Right lobe of liver (tissue), 4 donors: ENCODE results near the gene AMPD2.

ENCODE experiments used
- CTCF ChIP-seq, 4 donors: fragments of 200-600 bp in 3 of 4; fragments of 450-650 bp in 1 of 4; IDR thresholded peaks; one replicate each; pipeline versions ENCODE4 v1.5.1 to v1.8.0; 2016 to 2022; ENCODE audit warnings: antibody characterized with exemption in 4 of 4, mild to moderate bottlenecking in 2 of 4
- POLR2A ChIP-seq: fragments of 450-650 bp; IDR thresholded peaks from one replicate; pipeline ENCODE4 v1.6.1; 2017; ENCODE audit warnings: antibody characterized with exemption, mild to moderate bottlenecking
- donor health status: DM: no; HTN: no; CAD: no.
- donor health status: DM: no; HTN: no; CAD: no.
- donor health status: DM: no; HTN: yes; CAD: no.

DNA sequence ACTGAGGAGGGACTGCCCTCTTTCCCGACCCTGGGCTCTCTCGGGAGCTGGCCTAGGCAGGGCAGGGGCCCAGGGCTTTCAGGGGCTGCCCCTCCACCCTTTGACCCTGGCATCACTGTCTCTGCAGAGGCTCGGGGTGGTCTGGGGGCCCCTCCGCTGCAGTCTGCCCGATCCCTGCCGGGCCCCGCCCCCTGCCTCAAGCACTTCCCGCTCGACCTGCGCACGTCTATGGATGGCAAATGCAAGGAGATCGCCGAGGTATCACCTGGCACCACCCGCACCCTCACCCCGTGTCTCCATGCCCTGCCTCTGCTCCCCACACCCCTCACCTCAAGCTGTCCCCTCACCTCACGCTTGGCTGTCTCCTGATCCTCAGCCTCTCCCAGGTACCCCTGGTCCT is 5.5 kb downstream of the AMPD2 start:
- TF ChIP-seq CTCF (IDR thresholded peaks at IDR 0.05) (no peak), POLR2A (no peak)
